ENCODE results near the gene AGFG1.

The AGFG1 gene

DNA sequence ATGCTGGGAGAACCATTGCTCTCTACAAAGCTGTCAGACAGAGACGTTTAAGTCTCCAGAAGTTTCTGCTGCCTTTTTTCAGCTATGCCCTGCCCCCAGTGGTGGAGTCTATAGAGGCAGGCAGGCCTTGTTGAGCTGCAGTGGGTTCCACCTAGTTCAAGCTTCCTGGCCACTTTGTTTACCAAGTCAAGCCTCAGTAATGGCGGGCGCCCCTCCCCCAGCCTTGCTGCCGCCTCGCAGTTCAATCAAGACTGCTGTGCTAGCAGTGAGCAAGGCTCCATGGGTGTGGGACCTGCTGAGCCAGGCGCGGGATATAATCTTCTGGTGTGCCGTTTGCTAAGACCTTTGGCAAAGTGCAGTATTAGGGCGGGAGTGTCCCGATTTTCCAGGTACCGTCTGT lies 74.0 kb downstream of the AGFG1 start:
- no peak overlapping the region for H3K4me3 ChIP-seq (ENCODE audit: low read depth, low read length)
- DNase-seq (ENCODE audit: low read depth), result no peak
- in situ Hi-C loops (cut with HindIII; ENCODE audit: low sequenced_read_pairs), result no loop called here
- TF ChIP-seq, protein P1, sequence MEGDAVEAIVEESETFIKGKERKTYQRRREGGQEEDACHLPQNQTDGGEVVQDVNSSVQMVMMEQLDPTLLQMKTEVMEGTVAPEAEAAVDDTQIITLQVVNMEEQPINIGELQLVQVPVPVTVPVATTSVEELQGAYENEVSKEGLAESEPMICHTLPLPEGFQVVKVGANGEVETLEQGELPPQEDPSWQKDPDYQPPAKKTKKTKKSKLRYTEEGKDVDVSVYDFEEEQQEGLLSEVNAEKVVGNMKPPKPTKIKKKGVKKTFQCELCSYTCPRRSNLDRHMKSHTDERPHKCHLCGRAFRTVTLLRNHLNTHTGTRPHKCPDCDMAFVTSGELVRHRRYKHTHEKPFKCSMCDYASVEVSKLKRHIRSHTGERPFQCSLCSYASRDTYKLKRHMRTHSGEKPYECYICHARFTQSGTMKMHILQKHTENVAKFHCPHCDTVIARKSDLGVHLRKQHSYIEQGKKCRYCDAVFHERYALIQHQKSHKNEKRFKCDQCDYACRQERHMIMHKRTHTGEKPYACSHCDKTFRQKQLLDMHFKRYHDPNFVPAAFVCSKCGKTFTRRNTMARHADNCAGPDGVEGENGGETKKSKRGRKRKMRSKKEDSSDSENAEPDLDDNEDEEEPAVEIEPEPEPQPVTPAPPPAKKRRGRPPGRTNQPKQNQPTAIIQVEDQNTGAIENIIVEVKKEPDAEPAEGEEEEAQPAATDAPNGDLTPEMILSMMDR (IDR thresholded peaks at IDR 0.05; ENCODE audit: low read depth, low read length, missing control alignments), result no peak

DNA sequence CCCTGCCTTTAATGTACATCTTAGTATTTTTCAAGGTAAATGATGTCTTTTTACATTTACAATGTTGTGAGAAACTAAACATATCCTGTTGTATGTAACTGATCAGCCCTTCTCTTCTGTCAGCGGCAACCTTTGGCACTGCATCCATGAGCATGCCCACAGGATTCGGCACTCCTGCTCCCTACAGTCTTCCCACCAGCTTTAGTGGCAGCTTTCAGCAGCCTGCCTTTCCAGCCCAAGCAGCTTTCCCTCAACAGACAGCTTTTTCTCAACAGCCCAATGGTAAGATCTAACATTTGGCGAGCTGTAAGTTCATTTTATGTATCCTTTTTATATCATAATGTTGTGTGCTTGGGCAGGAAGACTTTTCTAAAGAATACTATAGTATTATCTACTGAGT lies 79.9 kb downstream of the AGFG1 start:
- TF ChIP-seq, protein P1 (IDR thresholded peaks at IDR 0.05; ENCODE audit: low read depth, low read length, missing control alignments), result no peak
- in situ Hi-C loops (cut with HindIII; ENCODE audit: low sequenced_read_pairs), result no loop called here
- H3K4me3 ChIP-seq (ENCODE audit: low read depth, low read length), result no peak overlapping the region
- no peak for DNase-seq (ENCODE audit: low read depth)

DNA sequence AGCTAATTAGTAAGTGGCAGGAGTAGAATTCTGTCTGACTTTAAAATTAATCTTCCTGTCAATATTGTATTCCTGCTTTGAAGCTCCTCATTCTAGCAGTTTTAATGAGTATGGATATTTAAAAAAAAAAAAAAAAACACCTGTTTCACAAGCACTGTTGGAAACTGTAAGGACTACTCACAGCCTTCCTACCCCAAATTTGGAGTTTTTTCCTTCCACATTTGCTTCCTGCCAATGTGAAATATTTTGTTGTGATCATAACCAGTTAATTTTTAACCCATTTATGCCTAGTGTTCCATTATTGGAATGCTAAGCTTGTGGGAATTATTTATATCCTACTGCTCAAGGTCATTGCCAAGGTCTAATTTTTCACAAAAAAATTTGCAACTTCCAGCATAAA lies 90.6 kb downstream of the AGFG1 start:
- no peak for DNase-seq (ENCODE audit: low read depth)
- in situ Hi-C loops (cut with HindIII; ENCODE audit: low sequenced_read_pairs), result no loop called here
- TF ChIP-seq, protein P1 (IDR thresholded peaks at IDR 0.05; ENCODE audit: low read depth, low read length, missing control alignments), result no peak
- no peak overlapping the region for H3K4me3 ChIP-seq (ENCODE audit: low read depth, low read length)

DNA sequence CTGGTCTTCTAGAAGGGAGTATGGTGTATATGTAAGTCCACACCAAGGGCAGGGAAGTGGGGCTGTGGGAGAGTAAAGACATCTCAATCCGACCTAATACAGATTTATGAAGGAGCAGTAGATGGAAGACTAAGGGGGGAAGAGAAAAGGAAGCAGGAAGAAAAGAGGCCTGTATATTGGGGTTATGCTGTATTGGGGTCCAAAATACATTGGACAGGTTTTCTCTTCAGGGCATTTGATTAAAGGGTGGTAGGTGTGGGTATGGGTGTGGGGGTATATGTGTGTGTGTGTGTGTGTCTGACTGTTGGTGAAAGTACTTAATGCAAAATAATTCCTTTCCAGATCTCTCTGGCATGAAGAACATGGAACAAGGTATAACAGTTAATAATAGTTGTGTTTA lies 93.1 kb downstream of the AGFG1 start:
- no peak for DNase-seq (ENCODE audit: low read depth)
- in situ Hi-C loops (cut with HindIII; ENCODE audit: low sequenced_read_pairs), result no loop called here
- TF ChIP-seq, protein P1 (IDR thresholded peaks at IDR 0.05; ENCODE audit: low read depth, low read length, missing control alignments), result no peak
- H3K4me3 ChIP-seq (ENCODE audit: low read depth, low read length), result no peak overlapping the region

DNA sequence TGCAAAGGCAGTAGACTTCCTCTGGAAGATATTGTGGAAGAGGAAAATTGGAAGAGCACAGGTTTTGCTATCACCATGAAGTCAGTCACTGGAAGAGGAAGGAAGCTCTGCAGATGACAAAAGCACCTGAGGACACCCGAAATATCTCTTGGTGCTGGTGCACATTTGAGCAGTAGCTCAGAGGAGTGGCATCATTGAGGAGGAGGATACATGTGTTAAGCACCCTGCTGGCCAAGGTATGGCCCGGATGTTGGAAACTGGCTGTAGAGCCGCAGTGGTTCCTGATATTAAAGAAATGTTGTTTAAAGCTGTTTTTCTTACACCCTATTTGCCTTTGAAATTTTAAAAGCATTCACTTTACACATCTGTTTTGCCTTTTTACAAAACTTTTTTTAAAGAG lies 94.1 kb downstream of the AGFG1 start:
- H3K4me3 ChIP-seq (ENCODE audit: low read depth, low read length), result no peak overlapping the region
- TF ChIP-seq, protein P1 (IDR thresholded peaks at IDR 0.05; ENCODE audit: low read depth, low read length, missing control alignments), result no peak
- in situ Hi-C loops (cut with HindIII; ENCODE audit: low sequenced_read_pairs), result no loop called here
- no peak for DNase-seq (ENCODE audit: low read depth)

DNA sequence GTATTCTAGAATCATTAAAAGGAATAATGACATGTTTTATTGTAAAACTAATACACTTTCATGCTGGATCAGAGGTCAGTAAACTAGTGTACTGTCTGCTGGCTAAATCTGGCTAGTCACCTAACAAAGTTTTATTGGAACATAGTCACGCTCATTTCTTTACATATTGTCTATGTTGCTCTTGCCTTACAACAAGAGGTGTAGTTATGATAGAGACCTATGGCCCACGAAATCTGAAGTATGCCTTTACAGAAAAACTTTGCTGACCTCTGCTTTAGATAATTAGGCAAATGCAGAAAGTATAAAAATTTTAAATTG lies 96.9 kb downstream of the AGFG1 start:
- DNase-seq (ENCODE audit: low read depth), result no peak
- H3K4me3 ChIP-seq (ENCODE audit: low read depth, low read length), result no peak overlapping the region
- in situ Hi-C loops (cut with HindIII; ENCODE audit: low sequenced_read_pairs), result no loop called here
- TF ChIP-seq, protein P1 (IDR thresholded peaks at IDR 0.05; ENCODE audit: low read depth, low read length, missing control alignments), result no peak

DNA sequence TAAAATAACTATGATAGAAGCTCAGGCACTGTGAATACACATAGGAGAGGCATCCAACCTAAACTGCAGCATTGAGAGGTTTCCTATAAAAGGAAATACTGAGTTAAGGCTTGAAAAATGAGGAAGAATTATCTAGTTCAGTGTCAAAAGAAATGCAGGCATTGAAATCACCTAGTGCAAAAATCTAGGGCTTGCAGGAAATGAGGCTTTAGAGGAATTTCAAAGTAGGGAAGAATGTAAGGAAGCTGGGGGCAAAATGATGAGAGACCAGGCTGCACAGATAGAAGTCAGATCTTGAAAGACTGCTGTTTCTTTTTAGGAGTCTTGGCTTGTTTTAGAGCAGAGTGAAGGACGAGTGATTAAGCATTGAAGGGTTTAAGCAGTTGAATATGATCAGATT lies 98.7 kb downstream of the AGFG1 start:
- in situ Hi-C loops (cut with HindIII; ENCODE audit: low sequenced_read_pairs), result no loop called here
- H3K4me3 ChIP-seq (ENCODE audit: low read depth, low read length), result no peak overlapping the region
- TF ChIP-seq, protein P1 (IDR thresholded peaks at IDR 0.05; ENCODE audit: low read depth, low read length, missing control alignments), result no peak
- no peak for DNase-seq (ENCODE audit: low read depth)

All from astrocyte of the cerebellum (primary cell).